ENCODE measurements around the gene BUB1B.

DNA sequence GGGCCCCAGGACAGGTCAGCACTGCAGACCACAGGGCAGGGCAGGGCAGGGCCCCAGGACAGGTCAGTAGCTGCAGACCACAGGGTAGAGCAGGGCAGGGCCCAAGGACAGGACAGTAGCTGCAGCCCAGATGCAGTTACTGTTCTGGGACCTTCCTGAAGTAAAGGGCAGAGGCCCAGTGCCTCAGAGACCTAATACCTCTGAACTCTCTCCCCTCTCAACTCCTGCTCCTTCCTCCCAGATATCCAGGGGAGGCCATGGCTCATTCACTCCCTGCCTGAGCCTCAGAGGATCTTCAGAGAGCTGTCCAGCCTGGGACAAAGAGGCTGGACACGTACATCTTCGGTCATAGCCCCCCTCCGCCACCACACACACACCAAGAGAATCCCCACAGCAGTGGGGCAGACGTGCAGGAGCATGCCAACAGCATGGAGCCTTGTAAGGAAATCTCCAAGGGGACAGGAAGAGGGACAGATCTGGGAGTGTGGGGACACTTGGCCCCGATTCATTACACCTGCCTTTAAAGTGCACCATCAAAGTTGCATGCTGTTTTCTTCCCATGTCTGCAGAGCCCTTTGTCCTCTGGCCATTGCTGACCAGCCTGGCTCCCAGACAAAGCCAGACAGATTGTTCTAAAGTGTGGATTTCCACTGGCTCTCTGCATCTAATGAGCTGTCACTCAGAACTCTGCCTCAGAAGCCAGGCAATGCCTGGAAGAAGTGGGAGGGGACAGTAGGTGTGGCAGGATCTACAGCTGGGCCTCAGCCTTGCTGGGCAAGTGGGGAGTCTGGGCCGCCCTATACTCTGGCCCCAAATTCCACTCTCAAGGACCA, 24.2 kb upstream of the BUB1B start:
- TF ChIP-seq, protein P1, sequence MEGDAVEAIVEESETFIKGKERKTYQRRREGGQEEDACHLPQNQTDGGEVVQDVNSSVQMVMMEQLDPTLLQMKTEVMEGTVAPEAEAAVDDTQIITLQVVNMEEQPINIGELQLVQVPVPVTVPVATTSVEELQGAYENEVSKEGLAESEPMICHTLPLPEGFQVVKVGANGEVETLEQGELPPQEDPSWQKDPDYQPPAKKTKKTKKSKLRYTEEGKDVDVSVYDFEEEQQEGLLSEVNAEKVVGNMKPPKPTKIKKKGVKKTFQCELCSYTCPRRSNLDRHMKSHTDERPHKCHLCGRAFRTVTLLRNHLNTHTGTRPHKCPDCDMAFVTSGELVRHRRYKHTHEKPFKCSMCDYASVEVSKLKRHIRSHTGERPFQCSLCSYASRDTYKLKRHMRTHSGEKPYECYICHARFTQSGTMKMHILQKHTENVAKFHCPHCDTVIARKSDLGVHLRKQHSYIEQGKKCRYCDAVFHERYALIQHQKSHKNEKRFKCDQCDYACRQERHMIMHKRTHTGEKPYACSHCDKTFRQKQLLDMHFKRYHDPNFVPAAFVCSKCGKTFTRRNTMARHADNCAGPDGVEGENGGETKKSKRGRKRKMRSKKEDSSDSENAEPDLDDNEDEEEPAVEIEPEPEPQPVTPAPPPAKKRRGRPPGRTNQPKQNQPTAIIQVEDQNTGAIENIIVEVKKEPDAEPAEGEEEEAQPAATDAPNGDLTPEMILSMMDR (conservative IDR thresholded peaks at IDR 0.05; ENCODE audit: low read depth, low read length): no peak
- TF ChIP-seq EZH2 (IDR thresholded peaks at IDR 0.05; ENCODE audit: low read length, unreplicated experiment) (no peak), EZH2phosphoT487 (IDR thresholded peaks at IDR 0.05; ENCODE audit: borderline replicate concordance, low read length) (no peak)

Data from PC-3 (cell line).